Measurements from ENCODE around the gene BBS2. TPM values are rescaled to one million over a fixed set of nuclear protein-coding genes. Genes with fewer than 3 reads are reported as not detected.

Gene BBS2
- polyA plus RNA-seq, 2 of the 4 experiments (the other 2 are of a cell fraction) = 44.4 to 61.4 TPM

- Histone ChIP-seq H3K9me3 (no peaks in the 10 kb centered on the region), H3K4me3 (no peak overlapping the region), H3K4me2 (no peak overlapping the region), H3K27ac (no peak overlapping the region), H3K4me1 (peaks cover 8% of the 10 kb centered on the region; the same call in 2 of the 3 replicates)
- WGBS (ENCODE audit: missing lambda C conversion rate) = 91% methylated on average over 5 of the region's 5 CpGs
- CTCF ChIA-PET = interaction anchor here (0.7 to 2.7 kb wide), 2 partner anchors 24 to 219 kb away, joined by 3 to 11 read pairs; no protein-coding TSS in a partner anchor
- no peak for TF ChIP-seq CBX2 (IDR thresholded peaks at IDR 0.05; ENCODE audit: borderline replicate concordance, low read depth)
- TF ChIP-seq BCL3 (IDR thresholded peaks at IDR 0.05) = no peak
- no peak for TF ChIP-seq GATA3 (IDR thresholded peaks at IDR 0.05; ENCODE audit: borderline replicate concordance)
- no peak for TF ChIP-seq JUN (IDR thresholded peaks at IDR 0.05)
- no peak for TF ChIP-seq POLR2AphosphoS2 (conservative IDR thresholded peaks at IDR 0.05; ENCODE audit: low read length)
- FAIRE-seq (no peak), ATAC-seq (no peak; a peak in 1 of 6 replicates), DNase-seq (ENCODE audit: low read depth in 1 of 2, low spot score in 1 of 2) (no peak)
- POLR2A ChIA-PET = no interaction called here
These were observed 37.1 kb downstream of the BBS2 start for GRCh38 chr16:56482683-56483236.

GRCh38 chr16:56481468-56482122, 38.2 kb downstream of the BBS2 start:
- no peak for ATAC-seq
- H3K9me3 ChIP-seq = no peaks in the 10 kb centered on the region
- CTCF ChIA-PET = interaction anchor here (0.8 to 2.7 kb wide), 2 partner anchors 21 to 220 kb away, joined by 6 to 11 read pairs; no protein-coding TSS in a partner anchor

GRCh38 chr16:56480776-56481467, 38.9 kb downstream of the BBS2 start:
- Histone ChIP-seq H3K4me3 (no peak overlapping the region), H3K9me3 (no peaks in the 10 kb centered on the region), H3K27ac (no peak overlapping the region), H3K4me1 (peaks cover 13% of the 10 kb centered on the region; the same call in 2 of the 3 replicates), H3K4me2 (no peak overlapping the region)
- FAIRE-seq = no peak
- no peak for ATAC-seq
- WGBS (ENCODE audit: missing lambda C conversion rate) = 82% methylated on average over 7 of the region's 7 CpGs
- no peak for DNase-seq (ENCODE audit: low read depth in 1 of 2, low spot score in 1 of 2)
- CTCF ChIA-PET = interaction anchor here (0.8 kb wide), 1 partner anchor 21 kb away, joined by 6 read pairs; no protein-coding TSS in a partner anchor
- POLR2A ChIA-PET = no interaction called here
- no peak for TF ChIP-seq JUN (IDR thresholded peaks at IDR 0.05)
- no peak for TF ChIP-seq HES2 (IDR thresholded peaks at IDR 0.05)
- TF ChIP-seq SMC3 (IDR thresholded peaks at IDR 0.05) = no peak
- TF ChIP-seq MYC (IDR thresholded peaks at IDR 0.05; ENCODE audit: borderline replicate concordance, low read length) = no peak
- no peak for TF ChIP-seq PBX3 (IDR thresholded peaks at IDR 0.05)
- TF ChIP-seq CHD2 (IDR thresholded peaks at IDR 0.05; ENCODE audit: low read length, partially characterized antibody) = no peak
- no peak for TF ChIP-seq FOXS1 (CRISPR knock-in tag; IDR thresholded peaks at IDR 0.05)
- no peak for TF ChIP-seq SREBF2 (IDR thresholded peaks at IDR 0.05)
- no peak for TF ChIP-seq KDM1A (IDR thresholded peaks at IDR 0.05; ENCODE audit: low read depth)
- no peak for TF ChIP-seq ZC3H11A (IDR thresholded peaks at IDR 0.05)
- no peak for TF ChIP-seq HEYL (CRISPR knock-in tag; IDR thresholded peaks at IDR 0.05)
- TF ChIP-seq NR3C1 (IDR thresholded peaks at IDR 0.05) = no peak
- no peak for TF ChIP-seq POLR2AphosphoS2 (conservative IDR thresholded peaks at IDR 0.05; ENCODE audit: low read length)
- TF ChIP-seq EP300 (IDR thresholded peaks at IDR 0.05) = no peak
- no peak for TF ChIP-seq ZFP36 (IDR thresholded peaks at IDR 0.05; ENCODE audit: borderline replicate concordance, partially characterized antibody)
- TF ChIP-seq PHF8 (IDR thresholded peaks at IDR 0.05; ENCODE audit: borderline replicate concordance, low read depth) = no peak

More at GRCh38 chr16:56481468-56482122, 38.2 kb downstream of the BBS2 start:
- no peak for FAIRE-seq
- Histone ChIP-seq H3K4me3 (no peak overlapping the region), H3K27ac (no peak overlapping the region), H3K4me2 (no peak overlapping the region), H3K4me1 (peaks cover 13% of the 10 kb centered on the region; the same call in 2 of the 3 replicates)
- DNase-seq (ENCODE audit: low read depth in 1 of 2, low spot score in 1 of 2) = no peak
- TF ChIP-seq KDM1A (IDR thresholded peaks at IDR 0.05; ENCODE audit: low read depth) (no peak), ELK1 (IDR thresholded peaks at IDR 0.05; ENCODE audit: low read depth, low read length) (no peak), PBX3 (IDR thresholded peaks at IDR 0.05) (no peak)
- POLR2A ChIA-PET = no interaction called here
- 93% methylated on average over 2 of the region's 2 CpGs for WGBS (ENCODE audit: missing lambda C conversion rate)

Data from A549 (cell line).